K562 (cell line): ENCODE data around the gene BCL2A1. TPM values are rescaled to one million over a fixed set of nuclear protein-coding genes. Genes with fewer than 3 reads are reported as not detected.

Source experiments
- ATAC-seq: fragments of 200-7000 bp; cut with Tn5 transposase; 3 replicates; pipeline ENCODE4 v1.9.1; 2020; ENCODE audit warnings: moderate library complexity
- BruUV-seq: library from RNA; stranded (reverse); fragments of 400-500 nt; replicated peaks from 2 replicates; lab custom pipeline; 2021; lab: Mats Ljungman, UMichigan
- CTCF ChIA-PET: fragments of 300-600 bp; formaldehyde crosslinking; extraction: SDS; loops from one replicate; lab custom pipeline; 2021; ENCODE audit warnings: low intra/inter-chr PET ratio; lab: Yijun Ruan, JAX
- POLR2A ChIA-PET: fragments of 300-600, 350-650 bp; sonication (Branson Sonifier 250); formaldehyde crosslinking; extraction: SDS; loops from one replicate; lab custom pipeline; 2021; ENCODE audit warnings: antibody characterized with exemption, inconsistent platforms; lab: Yijun Ruan, JAX
- DNase-seq, 4 experiments: peaks; one replicate each; pipeline versions ENCODE4 v3.0.0 to v3.0.0-alpha.2; 2011 to 2018; ENCODE audit warnings: low spot score in 3 of 4, mixed read lengths in 3 of 4; ENCODE audit errors: extremely low read depth in 1 of 4
- FAIRE-seq: peaks from 2 replicates; lab custom pipeline; 2011; peaks lifted over from hg19 to GRCh38; lab: Jason Lieb, UNC
- H2AFZ ChIP-seq: 2 replicates; pipeline ENCODE4 v1.6.0; 2011; ENCODE audit warnings: low read depth, low read length, control low read depth, inconsistent platforms
- H3K27ac ChIP-seq: fragments of 200-600 bp; 3 replicates; pipeline ENCODE4 v1.8.0; 2011; ENCODE audit warnings: low read depth, mild to moderate bottlenecking, control low read depth, inconsistent platforms, low read length, moderate library complexity, mixed read lengths; ENCODE audit errors: extremely low read depth
- H3K27me3 ChIP-seq, 2 experiments: fragments of 300-600 bp in 1 of 2; 2 replicates in 1 of 2; 3 replicates in 1 of 2; pipeline versions ENCODE4 v1.6.0 to v1.8.0; 2011; ENCODE audit warnings: inconsistent platforms in 2 of 2, low read length in 2 of 2, mild to moderate bottlenecking in 1 of 2, mixed read lengths in 1 of 2, moderate library complexity in 1 of 2; ENCODE audit not compliant: control insufficient read depth in 2 of 2, insufficient read depth in 2 of 2
- H3K36me3 ChIP-seq: fragments of 300-600 bp; 3 replicates; pipeline ENCODE4 v1.8.0; 2011; ENCODE audit warnings: mild to moderate bottlenecking, low read length, inconsistent platforms; ENCODE audit not compliant: control insufficient read depth, insufficient read depth
- H3K4me1 ChIP-seq, 2 experiments: fragments of 200-600 bp in 1 of 2; replicated peaks in 1 of 2; 2 replicates in 1 of 2; 3 replicates in 1 of 2; pipeline versions ENCODE4 v1.5.1 to v1.8.0; 2011; ENCODE audit warnings: inconsistent platforms in 2 of 2, low read length in 2 of 2, mild to moderate bottlenecking in 1 of 2, mixed read lengths in 1 of 2, moderate library complexity in 1 of 2; ENCODE audit not compliant: control insufficient read depth in 2 of 2, insufficient read depth in 2 of 2
- H3K4me2 ChIP-seq: 2 replicates; pipeline ENCODE4 v1.6.1; 2011; ENCODE audit warnings: low read length, control low read depth, inconsistent platforms, mixed read lengths; ENCODE audit not compliant: insufficient read depth
- H3K4me3 ChIP-seq: fragments of 200-600 bp; sonication (generic), shearing (Covaris generic); 2 replicates; pipeline ENCODE4 v1.5.1; 2016; ENCODE audit warnings: control low read depth, inconsistent platforms
- H3K79me2 ChIP-seq: fragments of 200-600 bp; 3 replicates; pipeline ENCODE4 v1.8.0; 2011; ENCODE audit warnings: low read length, inconsistent platforms; ENCODE audit not compliant: control insufficient read depth, insufficient read depth
- H3K9ac ChIP-seq, 2 experiments: 2 replicates each; pipeline versions ENCODE4 v1.6.0 to v1.6.1; 2011; ENCODE audit warnings: low read depth in 2 of 2, low read length in 2 of 2, control low read depth in 1 of 2, inconsistent platforms in 1 of 2, mild to moderate bottlenecking in 1 of 2, mixed read lengths in 1 of 2; ENCODE audit not compliant: insufficient read depth in 1 of 2
- H3K9me1 ChIP-seq: one replicate; pipeline ENCODE4 v1.6.0; 2011; ENCODE audit warnings: inconsistent platforms, mild to moderate bottlenecking, low read length, moderate library complexity; ENCODE audit not compliant: control insufficient read depth, insufficient read depth
- H3K9me3 ChIP-seq: replicated peaks from 2 replicates; pipeline ENCODE4 v1.5.1; 2011; ENCODE audit warnings: low read depth, low read length, inconsistent platforms; ENCODE audit not compliant: control insufficient read depth, insufficient read depth
- H4K20me1 ChIP-seq: replicated peaks from 2 replicates; pipeline ENCODE4 v1.6.1; 2011; ENCODE audit warnings: low read length, inconsistent platforms, mixed read lengths; ENCODE audit not compliant: control insufficient read depth, insufficient read depth
- ATF1 ChIP-seq, 2 experiments: fragments of 450-650 bp in 1 of 2; IDR thresholded peaks; 2 replicates each; pipeline ENCODE4 v1.6.1; 2016; ENCODE audit warnings: missing compliant biosample characterization in 1 of 2, missing genetic modification characterization in 1 of 2
- CBFA2T2 ChIP-seq: fragments of 450-650 bp; conservative IDR thresholded peaks from 2 replicates; pipeline ENCODE4 v1.6.1; 2017; ENCODE audit warnings: mild to moderate bottlenecking
- CEBPB ChIP-seq: fragments of 450-650 bp; IDR thresholded peaks from 2 replicates; pipeline ENCODE4 v1.6.1; 2016; ENCODE audit warnings: missing genetic modification characterization, missing compliant biosample characterization
- DDX20 ChIP-seq: fragments of 450-650 bp; IDR thresholded peaks from 2 replicates; pipeline ENCODE4 v1.6.1; 2016; ENCODE audit warnings: missing genetic modification characterization, low read depth, mild to moderate bottlenecking, missing compliant biosample characterization, moderate library complexity
- DMBX1 ChIP-seq: fragments of 250-450 bp; sonication (Bioruptor Pico); IDR thresholded peaks from 2 replicates; pipeline ENCODE4 v1.8.0; 2022; ENCODE audit warnings: inconsistent platforms, mild to moderate bottlenecking, moderate library complexity, borderline replicate concordance
- GATAD2A ChIP-seq: fragments of 450-650 bp; IDR thresholded peaks from 2 replicates; pipeline ENCODE4 v1.6.1; 2017
- HBP1 ChIP-seq: fragments of 450-650 bp; formaldehyde crosslinking; IDR thresholded peaks from 2 replicates; pipeline ENCODE4 v1.4.0; 2022; ENCODE audit warnings: missing genetic modification characterization
- MTA3 ChIP-seq: fragments of 450-650 bp; formaldehyde crosslinking; IDR thresholded peaks from 2 replicates; pipeline ENCODE4 v1.6.1; 2017; ENCODE audit warnings: mild to moderate bottlenecking, borderline replicate concordance
- MYC ChIP-seq, 2 experiments: fragments of 250-450 bp in 1 of 2; sonication (Bioruptor Pico) in 1 of 2; IDR thresholded peaks; 2 replicates each; pipeline versions ENCODE4 v1.5.1 to v1.6.1; 2012 to 2021; ENCODE audit warnings: low read depth in 2 of 2, borderline replicate concordance in 1 of 2, improper control_type of control experiment in 1 of 2, low read length in 1 of 2, mild to moderate bottlenecking in 1 of 2, moderate library complexity in 1 of 2
- NEUROD1 ChIP-seq: fragments of 150-350 bp; IDR thresholded peaks from 2 replicates; pipeline ENCODE4 v1.6.1; 2014; ENCODE audit warnings: borderline replicate concordance, low read length, low read depth; ENCODE audit not compliant: partially characterized antibody
- SMARCA4 ChIP-seq: fragments of 450-650 bp; IDR thresholded peaks from 2 replicates; pipeline ENCODE4 v1.6.1; 2016
- TEAD4 ChIP-seq, 2 experiments: sonication (generic) in 1 of 2; formaldehyde crosslinking in 1 of 2; IDR thresholded peaks; 2 replicates each; pipeline versions ENCODE4 v1.6.1 to v1.8.0; 2012 to 2022; ENCODE audit warnings: borderline replicate concordance in 1 of 2, inconsistent platforms in 1 of 2, low read length in 1 of 2, mild to moderate bottlenecking in 1 of 2, missing genetic modification reagents in 1 of 2
- ZEB2 ChIP-seq: fragments of 450-650 bp; IDR thresholded peaks from 2 replicates; pipeline ENCODE4 v1.6.1; 2016
- ZFX ChIP-seq: sonication (generic); formaldehyde crosslinking; IDR thresholded peaks from 2 replicates; pipeline ENCODE4 v1.8.0; 2022; ENCODE audit warnings: mild to moderate bottlenecking, missing genetic modification reagents, moderate library complexity
- ZNF174 ChIP-seq: fragments of 250-450 bp; sonication (Bioruptor Pico); IDR thresholded peaks from 2 replicates; pipeline ENCODE4 v1.4.0; 2020; ENCODE audit warnings: mild to moderate bottlenecking
- ZNF217 ChIP-seq: sonication (generic); formaldehyde crosslinking; IDR thresholded peaks from 2 replicates; pipeline ENCODE4 v1.8.0; 2022; ENCODE audit warnings: mild to moderate bottlenecking, missing genetic modification reagents
- ZNF316 ChIP-seq: fragments of 450-650 bp; IDR thresholded peaks from 2 replicates; pipeline ENCODE4 v1.6.1; 2016
- ZNF41 ChIP-seq: fragments of 250-450 bp; sonication (Bioruptor Pico); conservative IDR thresholded peaks from 2 replicates; pipeline ENCODE4 v1.4.0; 2020; ENCODE audit warnings: mild to moderate bottlenecking
- ZNF449 ChIP-seq: fragments of 250-450 bp; sonication (Bioruptor Pico); IDR thresholded peaks from 2 replicates; pipeline ENCODE4 v1.8.0; 2022; ENCODE audit warnings: moderate library complexity, mild to moderate bottlenecking, inconsistent platforms
- ZNF75A ChIP-seq: fragments of 450-650 bp; formaldehyde crosslinking; IDR thresholded peaks from 2 replicates; pipeline ENCODE4 v1.4.0; 2020; ENCODE audit warnings: mild to moderate bottlenecking
- WGBS: fragments of 100-300 bp; shearing (Covaris generic); methylation state at CpG from one replicate; pipeline ENCODE4 v1.1.6; 2016; ENCODE audit warnings: low coverage, mixed read lengths; ENCODE audit not compliant: insufficient coverage; ENCODE audit errors: missing lambda C conversion rate; 5-methylcytosine and 5-hydroxymethylcytosine counted together
- in situ Hi-C: fragments of 300-500 bp; cut with MboI; formaldehyde crosslinking; loops from 4 replicates; pipeline ENCODE4 v1.15.0; 2018; ENCODE audit warnings: inconsistent platforms, mixed read lengths
- intact Hi-C: fragments of 100-400 bp; cut with micrococcal nuclease; formaldehyde crosslinking; loops from 2 replicates; pipeline ENCODE4 v1.14.2; 2022
- polyA plus RNA-seq, 8 experiments: library from polyadenylated mRNA; depleted of rRNA in 4 of 8; stranded (reverse) in 5 of 8; unstranded in 3 of 8; fragments of >200 nt; fragmentation: Nextera tagmentation in 2 of 8; fragmentation: Illumina TruSeq in 1 of 8; extraction: Ambion mirVana in 2 of 8; extraction: Trizol in 1 of 8; gene quantifications; 2 replicates each; pipeline versions ENCODE4 v1.2.1 to v1.2.3, GENCODE V29; 2011 to 2014; ENCODE audit warnings: inconsistent platforms in 1 of 8, missing spikeins in 1 of 8
- total RNA-seq, 7 experiments: library from RNA; depleted of rRNA in 6 of 7; stranded (reverse); fragments of >200 nt in 6 of 7; fragmentation: Illumina TruSeq in 2 of 7; extraction: Trizol in 2 of 7; gene quantifications; 2 replicates each; pipeline versions ENCODE4 v1.2.1 to v1.2.3, GENCODE V29; 2011 to 2021; ENCODE audit warnings: low replicate concordance in 1 of 7

BCL2A1 gene
- total and polyA plus RNA-seq, 9 of the 15 experiments (the other 6 are each of a cell fraction or from before 2014, with no cell fraction given) = 0.11 to 1.2 (median 0.25) TPM; not detected in 4

DNA sequence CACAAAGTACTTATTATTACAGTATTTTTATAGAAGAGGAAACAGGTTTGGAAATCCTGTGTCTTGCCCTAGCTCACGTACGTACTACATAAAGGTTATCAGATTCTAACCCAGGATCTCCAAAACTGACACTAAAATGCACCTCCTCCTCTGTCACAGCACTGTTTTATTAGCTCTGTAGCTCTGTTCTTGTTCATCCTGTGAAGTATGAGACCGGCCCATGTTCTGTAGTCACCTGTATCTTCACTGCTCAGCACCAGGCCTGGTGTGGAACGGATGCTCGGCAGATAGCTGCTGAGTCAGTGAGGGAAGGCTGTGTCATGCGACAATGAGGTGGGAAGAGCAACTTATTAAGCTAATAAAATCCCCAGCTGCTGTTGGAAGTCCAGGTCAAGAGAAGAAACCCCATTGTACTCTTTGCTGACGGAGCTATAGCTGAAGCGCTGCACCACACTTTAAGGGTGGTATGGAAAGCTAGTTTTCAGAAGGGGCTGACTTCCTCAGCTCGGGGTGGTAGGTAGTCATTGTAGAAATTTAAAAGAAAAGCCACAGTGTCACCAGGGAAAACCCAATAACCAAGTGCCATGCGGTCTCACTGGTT is 22.8 kb downstream of the BCL2A1 start:
- CTCF ChIA-PET = no interaction called here
- H3K36me3 ChIP-seq = no peaks in the 10 kb centered on the region
- no peak for TF ChIP-seq ATF1 (CRISPR knock-in tag; IDR thresholded peaks at IDR 0.05)
- TF ChIP-seq ATF1 (tag; IDR thresholded peaks at IDR 0.05) = 0 out of 2 replicates have a peak, but pooled peaks have one; percentile 13
- no peak for TF ChIP-seq CEBPB (tag)
- TF ChIP-seq MYC (IDR thresholded peaks at IDR 0.05; ENCODE audit: low read depth, low read length) = peak; percentile 38; the same call in 1 of the 2 replicates
- TF ChIP-seq MYC (CRISPR knock-in tag; IDR thresholded peaks at IDR 0.05; ENCODE audit: borderline replicate concordance, low read depth) = no peak
- no peak for TF ChIP-seq TEAD4 (IDR thresholded peaks at IDR 0.05; ENCODE audit: low read length)
- TF ChIP-seq TEAD4 (CRISPR knock-in tag; IDR thresholded peaks at IDR 0.05; ENCODE audit: borderline replicate concordance) = no peak
- TF ChIP-seq NEUROD1 = no peak
- no peak for TF ChIP-seq HBP1 (CRISPR knock-in tag)
- no peak for TF ChIP-seq DDX20
- no peak for TF ChIP-seq ZNF174 (CRISPR knock-in tag)
- peak; percentile 92 for TF ChIP-seq ZNF316
- TF ChIP-seq SMARCA4 = peak; percentile 51; the same call in 1 of the 2 replicates
- no peak for TF ChIP-seq ZNF217
- 0 out of 2 replicates have a peak, but pooled peaks have one; percentile 42 for TF ChIP-seq ZNF41
- TF ChIP-seq ZFX (CRISPR knock-in tag) = no peak
- no peak for TF ChIP-seq DMBX1 (CRISPR knock-in tag)
- no peak for TF ChIP-seq GATAD2A
- peak; percentile 62; the same call in 1 of the 2 replicates for TF ChIP-seq ZEB2
- TF ChIP-seq MTA3 = 0 out of 2 replicates have a peak, but pooled peaks have one; percentile 12
- no peak for TF ChIP-seq ZNF75A
- peak; percentile 23; the same call in 1 of the 2 replicates for TF ChIP-seq CBFA2T2
- TF ChIP-seq ZNF449 = 0 out of 2 replicates have a peak, but pooled peaks have one; percentile 18

More for the DNA sequence above, 22.8 kb downstream of the BCL2A1 start:
- peak in 3 of 4 experiments; percentile 14 to 73 (median 46) for DNase-seq
- POLR2A ChIA-PET = interaction anchor here (0.7 to 1.2 kb wide), 4 partner anchors 14 to 123 kb away, joined by 3 to 7 read pairs (median 3); no protein-coding TSS in a partner anchor
- intact Hi-C loops (no loop called here), in situ Hi-C loops (no loop called here)
- Histone ChIP-seq H3K4me1 (peaks cover 0 to 14% of the 10 kb centered on the region in 2 experiments; a peak in 3 of 5 replicates), H3K27me3 (no peaks in the 10 kb centered on the region), H3K4me2 (peak overlapping the region; percentile 57), H3K9ac (peak overlapping the region; percentile 8 to 27; a peak in 2 of 4 replicates), H2AFZ (peak overlapping the region; percentile 88), H3K27ac (peak overlapping the region; percentile 57; the same call in 2 of the 3 replicates), H3K79me2 (no peaks in the 10 kb centered on the region), H3K4me3 (no peak overlapping the region), H3K9me3 (no peaks in the 10 kb centered on the region), H3K9me1 (no peaks in the 10 kb centered on the region), H4K20me1 (no peaks in the 10 kb centered on the region)
- FAIRE-seq = peak; percentile 80
- 15% methylated on average over 10 of the region's 10 CpGs for WGBS
- peak; percentile 92 for ATAC-seq
- BruUV-seq = no TSS peak
